ENCODE measurements around the gene MPI. TPM values are rescaled to one million over a fixed set of nuclear protein-coding genes. Genes with fewer than 3 reads are reported as not detected.
"Not testable (repeated sequence)": the region's sequence is repeated elsewhere in the genome, so short reads cannot be mapped to it uniquely, and the experiment has no call there.

MPI gene
- total RNA-seq, 1 donor from 2014 or later, result 28.2 TPM

DNA sequence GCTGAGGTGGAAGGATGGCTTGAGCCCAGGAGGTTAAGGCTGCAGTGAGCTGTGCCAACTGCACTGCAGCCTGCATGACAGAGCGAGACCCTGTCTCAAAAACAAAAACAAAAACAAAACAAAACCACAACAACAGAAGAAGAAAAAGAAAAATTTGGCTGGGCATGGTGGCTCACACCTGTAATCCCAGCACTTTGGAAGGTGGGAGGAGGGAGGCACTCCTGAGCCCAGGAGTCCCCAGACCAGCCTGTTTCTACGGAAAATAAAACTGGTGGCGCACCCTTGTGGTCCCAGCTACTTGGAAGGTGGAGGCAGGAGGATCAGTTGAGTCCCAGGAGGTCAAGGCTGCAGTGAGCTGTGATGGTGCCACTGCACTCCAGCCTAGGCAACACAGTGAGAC lies 45.4 kb downstream of the MPI start:
- ATAC-seq, result not testable (repeated sequence)

DNA sequence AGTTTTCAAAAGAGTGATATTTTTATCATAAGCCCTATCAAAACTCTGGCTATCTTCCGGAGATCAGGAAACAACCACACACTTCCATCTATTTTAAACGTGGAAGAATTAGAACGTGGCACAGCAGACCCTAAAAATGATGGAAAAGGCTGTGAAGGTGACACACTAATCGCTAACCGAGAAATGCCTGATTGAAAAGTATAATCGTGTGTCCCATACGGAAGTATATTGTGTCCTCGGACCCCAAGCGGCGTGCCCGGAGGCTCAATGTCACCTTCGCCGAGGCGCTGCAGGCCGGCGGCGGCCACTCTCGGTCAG lies 47.4 kb downstream of the MPI start:
- no peak for ATAC-seq

DNA sequence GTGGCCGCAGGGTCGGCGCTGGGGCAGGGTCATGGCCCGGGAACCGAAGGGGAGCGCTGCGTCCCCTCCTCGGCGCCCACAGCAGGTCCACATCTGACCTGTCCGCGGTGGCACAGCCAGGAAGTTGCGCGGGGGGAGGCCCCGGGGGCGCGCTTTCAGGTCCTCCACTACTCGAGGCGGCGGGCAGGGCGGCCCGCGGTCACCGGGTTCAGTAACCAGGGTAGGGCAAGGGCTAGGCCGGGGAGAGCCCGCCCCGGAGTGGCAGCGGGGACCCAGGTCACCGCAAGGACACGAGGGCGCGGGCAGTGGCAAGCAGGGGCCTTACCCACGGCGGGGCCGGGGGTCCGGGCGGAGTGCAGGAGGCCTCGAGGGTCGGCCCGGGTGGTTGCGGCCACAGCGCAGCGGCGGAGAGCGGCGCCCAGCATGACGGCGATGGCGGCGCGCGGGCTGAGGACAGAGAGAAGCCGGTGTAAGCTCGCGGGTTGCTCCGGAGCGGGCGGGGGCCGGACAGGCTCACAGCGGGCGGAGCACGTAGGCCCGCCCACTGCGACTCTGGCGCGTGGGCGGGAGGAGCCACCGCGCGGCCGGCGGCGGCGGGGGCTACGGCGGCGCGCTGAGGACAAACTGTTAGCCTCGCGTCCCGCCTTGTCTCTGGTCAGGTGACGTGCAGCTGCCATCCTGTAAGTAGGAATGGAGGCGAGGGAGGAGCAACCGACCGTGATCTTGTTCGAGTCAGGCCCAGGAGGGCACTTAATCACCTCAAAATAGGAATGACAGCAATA lies 47.9 kb downstream of the MPI start, which contains the start of gene COX5A:
Gene COX5A (minus strand): TSS at position 484 of the 782 bp plus-strand sequence. CDS start 59 bp downstream, at position 425.
- ATAC-seq, result peak; percentile 99

DNA sequence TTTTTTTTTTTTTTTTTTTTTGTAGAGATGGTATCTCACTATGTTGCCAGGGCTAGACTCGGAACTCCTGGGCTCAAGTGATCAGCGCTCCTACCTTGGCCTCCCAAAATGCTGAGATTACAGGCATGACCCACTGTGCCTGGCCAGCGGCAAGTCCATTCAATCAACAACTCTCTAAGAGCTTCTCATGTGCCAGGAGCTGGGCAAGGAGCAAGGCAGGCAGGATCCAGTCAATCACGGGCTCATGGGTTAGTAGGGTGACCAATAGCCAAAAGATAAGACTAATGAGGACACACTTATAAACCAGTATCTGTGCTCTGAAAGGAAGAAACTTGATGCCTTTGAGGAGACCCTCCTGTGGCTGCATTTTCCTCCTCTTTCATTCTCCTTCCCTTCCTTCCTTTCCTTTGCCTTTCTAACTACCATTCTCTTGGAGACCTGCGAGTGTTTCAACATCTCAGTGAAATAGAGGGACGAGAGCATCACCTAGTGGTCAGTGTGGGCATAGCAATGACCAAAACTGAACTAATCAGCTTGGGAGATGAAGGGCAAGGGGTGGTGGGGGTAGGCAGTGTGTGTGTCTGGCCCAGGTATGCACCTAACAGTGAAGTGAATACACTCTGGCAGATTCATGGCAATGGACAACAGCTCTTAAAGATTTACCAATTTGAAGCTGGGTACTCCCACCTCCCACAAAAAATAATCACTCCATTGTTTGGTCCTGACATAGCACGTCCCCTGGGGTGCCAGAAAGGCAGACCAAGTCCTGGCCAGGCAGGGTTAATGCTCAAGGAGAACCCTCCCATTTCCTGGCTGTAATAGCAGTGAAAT lies 60.5 kb downstream of the MPI start:
- ATAC-seq, result peak; percentile 71

DNA sequence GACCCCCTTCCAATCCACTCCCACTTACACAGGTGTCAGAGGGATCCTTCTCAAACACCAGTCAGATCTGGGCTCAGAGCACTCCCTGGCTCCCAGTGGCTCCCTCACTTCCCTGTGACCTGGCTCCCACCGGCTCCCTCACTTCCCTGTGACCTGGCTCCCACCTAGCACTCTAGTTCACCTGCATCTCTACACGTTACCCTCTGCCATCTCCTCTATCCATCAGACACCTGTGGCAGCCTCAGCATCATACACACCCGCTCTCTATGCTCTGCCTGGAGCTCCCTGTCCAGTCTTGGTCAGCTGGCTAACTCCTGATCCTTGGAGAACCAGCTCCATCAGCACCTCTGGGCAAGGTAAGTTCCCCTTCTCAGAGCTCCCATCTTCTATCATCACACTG lies 61.2 kb downstream of the MPI start:
- no peak for ATAC-seq

Other genes starting within 250 kb of the MPI start
- gene EDC3, start 194.0 kb upstream of the MPI start, total RNA-seq, result 21.3 TPM
- gene CYP1A1, start 164.5 kb upstream of the MPI start, total RNA-seq, result not detected
- gene CYP1A2, start 141.2 kb upstream of the MPI start, total RNA-seq, result not detected
- 77.1 TPM for gene CSK, start 108.0 kb upstream of the MPI start, total RNA-seq
- gene LMAN1L, start 77.2 kb upstream of the MPI start, total RNA-seq, result not detected
- gene CPLX3, start 63.4 kb upstream of the MPI start, total RNA-seq, result not detected
- 43.3 TPM for gene ULK3, start 46.9 kb upstream of the MPI start, total RNA-seq
- 102 TPM for gene SCAMP2, start 16.7 kb upstream of the MPI start, total RNA-seq
- 62.5 TPM for gene FAM219B, start 16.8 kb downstream of the MPI start, total RNA-seq
- gene COX5A, start 48.0 kb downstream of the MPI start, total RNA-seq, result 229 TPM
- 4.0 TPM for gene RPP25, start 66.7 kb downstream of the MPI start, total RNA-seq
- gene SCAMP5, start 105.5 kb downstream of the MPI start, total RNA-seq, result 0.84 TPM
- 13.6 TPM for gene PPCDC, start 133.5 kb downstream of the MPI start, total RNA-seq